ENCODE data around the gene UXS1.

UXS1 gene

GRCh38 chr2:106097038-106098000 lies 96.8 kb downstream of the UXS1 start:
- CTCF ChIA-PET: interaction anchor here (0.8 kb wide), 1 partner anchor 14 kb away, joined by 3 read pairs; no protein-coding TSS in a partner anchor
- TF ChIP-seq CTBP1 (IDR thresholded peaks at IDR 0.05; ENCODE audit: borderline replicate concordance): no peak
- no peak for TF ChIP-seq SP1 (IDR thresholded peaks at IDR 0.05)
- TF ChIP-seq L3MBTL2 (conservative IDR thresholded peaks at IDR 0.05): no peak
- no peak for TF ChIP-seq FOXM1 (IDR thresholded peaks at IDR 0.05; ENCODE audit: borderline replicate concordance)
- TF ChIP-seq HDGF (IDR thresholded peaks at IDR 0.05; ENCODE audit: borderline replicate concordance): no peak
- no peak for TF ChIP-seq FOXK2 (IDR thresholded peaks at IDR 0.05)
- TF ChIP-seq BHLHE40 (IDR thresholded peaks at IDR 0.05; ENCODE audit: borderline replicate concordance): no peak
- TF ChIP-seq LEF1 (IDR thresholded peaks at IDR 0.05; ENCODE audit: borderline replicate concordance): no peak
- no peak for TF ChIP-seq ZNF384 (IDR thresholded peaks at IDR 0.05)
- no peak for TF ChIP-seq FOXA1 (IDR thresholded peaks at IDR 0.05)
- TF ChIP-seq TARDBP (IDR thresholded peaks at IDR 0.05): no peak
- no peak for TF ChIP-seq NFRKB (IDR thresholded peaks at IDR 0.05)
- no peak for TF ChIP-seq PKNOX1 (IDR thresholded peaks at IDR 0.05)
- TF ChIP-seq ELF4 (IDR thresholded peaks at IDR 0.05): no peak
- TF ChIP-seq ARNT (IDR thresholded peaks at IDR 0.05): no peak
- no peak for TF ChIP-seq SUZ12 (IDR thresholded peaks at IDR 0.05)

GRCh38 chr2:106096299-106097037 lies 97.6 kb downstream of the UXS1 start:
- no peak for DNase-seq (ENCODE audit: extremely low spot score)
- ChIA-PET CTCF (no interaction called here), POLR2A (no interaction called here)
- TF ChIP-seq TARDBP (IDR thresholded peaks at IDR 0.05) (no peak), FOXM1 (IDR thresholded peaks at IDR 0.05; ENCODE audit: borderline replicate concordance) (no peak), PKNOX1 (IDR thresholded peaks at IDR 0.05) (no peak), ELF4 (IDR thresholded peaks at IDR 0.05) (no peak), BHLHE40 (IDR thresholded peaks at IDR 0.05; ENCODE audit: borderline replicate concordance) (no peak), NFRKB (IDR thresholded peaks at IDR 0.05) (no peak), ARNT (IDR thresholded peaks at IDR 0.05) (no peak), FOXK2 (IDR thresholded peaks at IDR 0.05) (no peak), SP1 (IDR thresholded peaks at IDR 0.05) (no peak), FOXA1 (IDR thresholded peaks at IDR 0.05) (no peak), ZNF384 (IDR thresholded peaks at IDR 0.05) (no peak), CTBP1 (IDR thresholded peaks at IDR 0.05; ENCODE audit: borderline replicate concordance) (no peak), LEF1 (IDR thresholded peaks at IDR 0.05; ENCODE audit: borderline replicate concordance) (no peak), SUZ12 (IDR thresholded peaks at IDR 0.05) (no peak)

More at GRCh38 chr2:106097038-106098000, 96.8 kb downstream of the UXS1 start:
- POLR2A ChIA-PET: no interaction called here
- no peak for DNase-seq (ENCODE audit: extremely low spot score)

- CTCF ChIA-PET: no interaction called here
- no peak for DNase-seq (ENCODE audit: extremely low spot score)
- POLR2A ChIA-PET: no interaction called here
- no peak for TF ChIP-seq SP1 (IDR thresholded peaks at IDR 0.05)
- TF ChIP-seq NFRKB (IDR thresholded peaks at IDR 0.05): no peak
- TF ChIP-seq PKNOX1 (IDR thresholded peaks at IDR 0.05): no peak
- TF ChIP-seq LEF1 (IDR thresholded peaks at IDR 0.05; ENCODE audit: borderline replicate concordance): no peak
- TF ChIP-seq L3MBTL2 (conservative IDR thresholded peaks at IDR 0.05): no peak
- no peak for TF ChIP-seq BHLHE40 (IDR thresholded peaks at IDR 0.05; ENCODE audit: borderline replicate concordance)
- no peak for TF ChIP-seq TARDBP (IDR thresholded peaks at IDR 0.05)
- no peak for TF ChIP-seq FOXA1 (IDR thresholded peaks at IDR 0.05)
- no peak for TF ChIP-seq FOXK2 (IDR thresholded peaks at IDR 0.05)
- no peak for TF ChIP-seq ZNF384 (IDR thresholded peaks at IDR 0.05)
- no peak for TF ChIP-seq FOXM1 (IDR thresholded peaks at IDR 0.05; ENCODE audit: borderline replicate concordance)
- TF ChIP-seq SUZ12 (IDR thresholded peaks at IDR 0.05): no peak
- no peak for TF ChIP-seq CTBP1 (IDR thresholded peaks at IDR 0.05; ENCODE audit: borderline replicate concordance)
- no peak for TF ChIP-seq ARNT (IDR thresholded peaks at IDR 0.05)
- TF ChIP-seq HDGF (IDR thresholded peaks at IDR 0.05; ENCODE audit: borderline replicate concordance): no peak
- no peak for TF ChIP-seq ELF4 (IDR thresholded peaks at IDR 0.05)
Observed at GRCh38 chr2:106095478-106096298, 98.4 kb downstream of the UXS1 start.

GRCh38 chr2:106094131-106094841 lies 99.8 kb downstream of the UXS1 start:
- DNase-seq (ENCODE audit: extremely low spot score): no peak
- ChIA-PET CTCF (no interaction called here), POLR2A (no interaction called here)
- no peak for TF ChIP-seq ZNF384 (IDR thresholded peaks at IDR 0.05)
- TF ChIP-seq BHLHE40 (IDR thresholded peaks at IDR 0.05; ENCODE audit: borderline replicate concordance): no peak
- no peak for TF ChIP-seq SP1 (IDR thresholded peaks at IDR 0.05)
- TF ChIP-seq FOXK2 (IDR thresholded peaks at IDR 0.05): no peak
- TF ChIP-seq SUZ12 (IDR thresholded peaks at IDR 0.05): no peak
- TF ChIP-seq ARNT (IDR thresholded peaks at IDR 0.05): no peak
- TF ChIP-seq L3MBTL2 (conservative IDR thresholded peaks at IDR 0.05): no peak
- no peak for TF ChIP-seq CTBP1 (IDR thresholded peaks at IDR 0.05; ENCODE audit: borderline replicate concordance)
- TF ChIP-seq ELF4 (IDR thresholded peaks at IDR 0.05): no peak
- TF ChIP-seq PKNOX1 (IDR thresholded peaks at IDR 0.05): no peak
- TF ChIP-seq NFRKB (IDR thresholded peaks at IDR 0.05): no peak
- no peak for TF ChIP-seq FOXA1 (IDR thresholded peaks at IDR 0.05)
- TF ChIP-seq LEF1 (IDR thresholded peaks at IDR 0.05; ENCODE audit: borderline replicate concordance): no peak
- no peak for TF ChIP-seq FOXM1 (IDR thresholded peaks at IDR 0.05; ENCODE audit: borderline replicate concordance)
- TF ChIP-seq HDGF (IDR thresholded peaks at IDR 0.05; ENCODE audit: borderline replicate concordance): no peak
- no peak for TF ChIP-seq TARDBP (IDR thresholded peaks at IDR 0.05)

Measured in HEK293T (cell line).